Heart left ventricle (tissue), 16 donors: ENCODE results near the gene DNAJB7. TPM values are rescaled to one million over a fixed set of nuclear protein-coding genes. Genes with fewer than 3 reads are reported as not detected.
"Not testable (repeated sequence)": the region's sequence is repeated elsewhere in the genome, so short reads cannot be mapped to it uniquely, and the experiment has no call there.

ENCODE experiments used
- ATAC-seq, 4 donors: fragments of 200-7000 bp; cut with Tn5 transposase; one replicate each; pipeline ENCODE4 v1.9.1; 2020 to 2022; ENCODE audit warnings: moderate library complexity in 4 of 4, mild to moderate bottlenecking in 3 of 4, moderate number of reproducible peaks in 1 of 4
- DNase-seq, 5 donors: peaks; one replicate each; pipeline ENCODE4 v3.0.0-alpha.2; 2020
- H3K27ac ChIP-seq, 12 donors: fragments of 200-600 bp; sonication (generic) in 4 of 12; one replicate each; pipeline versions ENCODE4 v1.5.0 to v1.8.0; 2016 to 2022; ENCODE audit warnings: mild to moderate bottlenecking in 2 of 12
- H3K27me3 ChIP-seq, 9 donors: fragments of 200-600 bp; sonication (generic) in 2 of 9; one replicate each; pipeline versions ENCODE4 v1.5.1 to v1.8.0; 2016 to 2022; ENCODE audit warnings: mild to moderate bottlenecking in 3 of 9
- H3K36me3 ChIP-seq, 9 donors: fragments of 200-600 bp; sonication (generic) in 2 of 9; one replicate each; pipeline versions ENCODE4 v1.5.0 to v1.8.0; 2018 to 2022; ENCODE audit warnings: mild to moderate bottlenecking in 2 of 9
- H3K4me1 ChIP-seq, 12 donors: fragments of 200-600 bp; sonication (generic) in 4 of 12; one replicate each; pipeline versions ENCODE4 v1.5.0 to v1.8.0; 2016 to 2022; ENCODE audit warnings: mild to moderate bottlenecking in 3 of 12
- H3K4me3 ChIP-seq, 12 donors: fragments of 200-600 bp; sonication (generic) in 4 of 12; one replicate each; pipeline versions ENCODE4 v1.5.0 to v1.8.0; 2017 to 2022; ENCODE audit warnings: mild to moderate bottlenecking in 9 of 12, moderate library complexity in 4 of 12
- H3K9me3 ChIP-seq, 12 donors: fragments of 200-600 bp; sonication (generic) in 4 of 12; one replicate each; pipeline versions ENCODE4 v1.5.0 to v1.8.0; 2016 to 2022; ENCODE audit warnings: mild to moderate bottlenecking in 1 of 12
- CTCF ChIP-seq, 12 donors: fragments of 200-600 bp; sonication (generic) in 4 of 12; IDR thresholded peaks; one replicate each; pipeline versions ENCODE4 v1.5.0 to v1.8.0; 2018 to 2022; ENCODE audit warnings: antibody characterized with exemption in 12 of 12, mild to moderate bottlenecking in 5 of 12
- POLR2A ChIP-seq, 2 donors: fragments of 450-650 bp; IDR thresholded peaks; one replicate each; pipeline ENCODE4 v1.6.1; 2017; ENCODE audit warnings: antibody characterized with exemption in 2 of 2, mild to moderate bottlenecking in 2 of 2, moderate library complexity in 2 of 2
- WGBS, 4 donors: extraction: QIAGEN DNeasy Blood & Tissue Kit in 2 of 4; methylation state at CpG; one replicate each; pipeline versions ENCODE4 v1.1.5 to v1.1.7; 2013 to 2018; 5-methylcytosine and 5-hydroxymethylcytosine counted together
- intact Hi-C, 10 donors: fragments of 100-400 bp; cut with DNase I; formaldehyde crosslinking; loops; one replicate each; pipeline versions ENCODE4 v1.11.1 to v1.14.2; 2022
- polyA plus RNA-seq, 2 donors: library from polyadenylated mRNA; stranded (reverse); fragments of 200-250 nt; gene quantifications; one replicate each; pipeline ENCODE4 v1.2.3, GENCODE V29; 2013
- total RNA-seq, 9 donors: library from RNA; depleted of rRNA in 2 of 9; stranded (reverse); fragments of >200 nt in 2 of 9; fragmentation: NEBNext Ultra II Directional in 3 of 9; extraction: Animal tissue kit (Norgen Biotek cat#: 25700) in 3 of 9; gene quantifications; one replicate each; pipeline versions ENCODE4 v1.1.0 to v1.2.4, GENCODE V29; 2016 to 2023
- donor health status: ischemic (EF 13 %, LVEDD 7.1; RV severe dilation, severe dysfunction).
- donor health status: healthy with polysubstance abuse.
- donor health status: DM: no; HTN: yes; CAD: no.
- donor health status: DM: no; HTN: no; CAD: no.
- donor health status: ischemic (EF 25% LVEDD 6.9; RV normal size, moderate dysfunction).
- donor health status: ischemic (EF 25% LVEDD 5.7; RV mildly dilated, moderate dysfunction).
- donor health status: healthy.
- donor health status: DM: yes; HTN: yes; CAD: no.
- donor health status: ischemic (EF 35%, LVEDD 5.7; RV mildly dilated, moderate dysfunction).
- donor health status: nonischemic (EF 11% LVEDD 7.7; RV severe dilation, severe dysfunction).
- donor health status: DM: yes; HTN: yes; CAD: no.
- donor health status: PGD.
- donor health status: ischemic (EF 29% LVEDD 5.4; RV normal size, mild dysfunction).
- donor health status: nonischemic (EF 23%, LVEDD 6.1; RV moderate dilation, normal function).

The DNAJB7 gene
- total and polyA plus RNA-seq, 11 donors: not detected

DNA sequence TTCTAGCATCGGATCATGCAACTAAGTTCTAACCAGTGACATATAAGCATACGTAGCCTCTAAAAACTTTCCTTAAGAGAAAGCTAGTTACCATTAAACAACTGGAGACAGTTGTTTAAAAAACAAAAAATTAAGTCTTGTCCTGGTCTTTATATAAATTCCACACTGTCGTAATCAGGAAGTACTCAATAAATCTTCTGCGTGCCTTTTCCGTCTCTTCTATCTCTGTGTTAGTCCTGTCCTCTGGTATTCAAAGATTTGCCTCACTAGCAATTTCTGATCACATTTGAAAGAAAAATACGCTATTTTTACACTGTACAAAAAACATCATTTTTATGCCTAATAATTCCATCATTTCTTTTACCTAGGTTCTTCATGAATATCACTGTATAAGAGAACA is 32.8 kb downstream of the DNAJB7 start:
- Histone ChIP-seq H3K4me3 (no peak overlapping the region), H3K9me3 (no peaks in the 10 kb centered on the region), H3K36me3 (peaks cover 0 to 100% (median 98%) of the 10 kb centered on the region in 9 donors), H3K4me1 (peaks cover 0 to 3% (median 0%) of the 10 kb centered on the region in 12 donors), H3K27me3 (no peaks in the 10 kb centered on the region), H3K27ac (no peak overlapping the region)
- no peak for ATAC-seq
- TF ChIP-seq CTCF (IDR thresholded peaks at IDR 0.05) (no peak), POLR2A (IDR thresholded peaks at IDR 0.05) (no peak)
- DNase-seq: no peak
- 92 to 95% (median 94%) methylated on average over 6 of the region's 6 CpGs for WGBS, 4 donors
- intact Hi-C loops: no loop called here

- no peaks in the 10 kb centered on the region for H3K9me3 ChIP-seq
- no peak overlapping the region for H3K4me3 ChIP-seq
- H3K36me3 ChIP-seq: peaks cover 0 to 100% (median 91%) of the 10 kb centered on the region in 9 donors
- peaks cover 0 to 3% (median 0%) of the 10 kb centered on the region in 12 donors for H3K4me1 ChIP-seq
- no peak for ATAC-seq
- TF ChIP-seq CTCF (IDR thresholded peaks at IDR 0.05) (no peak), POLR2A (IDR thresholded peaks at IDR 0.05) (no peak)
- DNase-seq: no peak
- intact Hi-C loops: no loop called here
- no peak overlapping the region for H3K27ac ChIP-seq
- WGBS, 4 donors: 77 to 79% (median 79%) methylated on average over 7 of the region's 7 CpGs
- no peaks in the 10 kb centered on the region for H3K27me3 ChIP-seq
Measured at GRCh38 chr22:40826984-40827741, 34.8 kb downstream of the DNAJB7 start.

DNA sequence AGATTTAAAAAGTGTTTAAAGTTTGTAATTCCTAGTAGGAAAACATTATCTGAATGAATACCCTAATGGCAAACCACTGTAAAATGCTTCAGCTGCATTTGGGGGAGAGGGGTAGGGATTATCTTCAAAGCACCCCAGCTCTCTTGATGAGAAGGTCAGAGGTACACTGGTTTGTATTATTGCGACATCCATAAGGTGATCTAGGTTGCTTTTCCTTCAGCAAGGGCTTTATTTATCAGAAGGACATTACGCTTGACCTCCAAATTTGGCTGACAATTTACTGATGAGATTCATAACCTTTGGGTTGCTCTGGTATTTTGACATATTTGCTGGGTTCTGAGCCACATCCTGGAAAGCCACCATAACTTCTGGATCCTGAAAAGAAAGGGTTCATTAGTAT is 35.6 kb downstream of the DNAJB7 start:
- DNase-seq, H3K4me1 ChIP-seq, H3K27me3 ChIP-seq, H3K9me3 ChIP-seq, H3K27ac ChIP-seq, ATAC-seq, H3K4me3 ChIP-seq, intact Hi-C loops: not testable (repeated sequence)
- WGBS, 4 donors: 86 to 100% (median 95%) methylated on average over 1 to 2 of the region's 2 CpGs
- peaks cover 0 to 93% (median 83%) of the 10 kb centered on the region in 9 donors for H3K36me3 ChIP-seq

DNA sequence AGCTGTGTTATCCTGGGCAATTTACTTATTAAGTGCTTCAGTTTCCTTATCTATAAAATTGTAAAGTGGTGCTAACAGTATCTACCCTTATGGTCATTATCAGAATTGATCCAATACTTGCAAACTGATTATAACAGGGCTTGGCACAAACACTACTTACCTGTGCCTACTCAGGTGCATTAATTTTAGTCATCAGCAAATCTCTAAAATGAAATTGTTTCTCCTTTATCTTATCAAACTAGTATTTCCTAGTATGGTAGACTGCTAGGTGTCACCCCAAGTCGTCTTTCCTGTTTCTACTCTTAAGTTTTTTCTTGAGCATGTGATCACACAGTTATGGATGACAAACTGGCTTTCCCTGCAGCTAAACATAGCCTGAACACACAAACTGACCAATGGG is 38.5 kb downstream of the DNAJB7 start:
- 57 to 74% (median 68%) methylated on average over 1 of the region's 1 CpG for WGBS, 4 donors
- H3K9me3 ChIP-seq: no peaks in the 10 kb centered on the region
- peaks cover 0 to 64% (median 54%) of the 10 kb centered on the region in 9 donors for H3K36me3 ChIP-seq
- no peak overlapping the region for H3K27ac ChIP-seq
- TF ChIP-seq POLR2A (IDR thresholded peaks at IDR 0.05) (no peak), CTCF (IDR thresholded peaks at IDR 0.05) (no peak)
- H3K4me1 ChIP-seq: peaks cover 0 to 14% (median 8%) of the 10 kb centered on the region in 12 donors
- no peak overlapping the region for H3K4me3 ChIP-seq
- no peak for ATAC-seq
- intact Hi-C loops: no loop called here
- no peak for DNase-seq
- no peaks in the 10 kb centered on the region for H3K27me3 ChIP-seq
